Epithelial cell of prostate (primary cell): ENCODE measurements around the gene DPF3.

Experiments used
- DNase-seq: peaks from one replicate; pipeline ENCODE4 v3.0.0-alpha.2; 2011; ENCODE audit warnings: low read depth, low spot score
- H3K27ac ChIP-seq: fragments of 450-650 bp; 2 replicates; pipeline ENCODE4 v1.5.1; 2017; ENCODE audit warnings: mild to moderate bottlenecking

Gene DPF3

DNA sequence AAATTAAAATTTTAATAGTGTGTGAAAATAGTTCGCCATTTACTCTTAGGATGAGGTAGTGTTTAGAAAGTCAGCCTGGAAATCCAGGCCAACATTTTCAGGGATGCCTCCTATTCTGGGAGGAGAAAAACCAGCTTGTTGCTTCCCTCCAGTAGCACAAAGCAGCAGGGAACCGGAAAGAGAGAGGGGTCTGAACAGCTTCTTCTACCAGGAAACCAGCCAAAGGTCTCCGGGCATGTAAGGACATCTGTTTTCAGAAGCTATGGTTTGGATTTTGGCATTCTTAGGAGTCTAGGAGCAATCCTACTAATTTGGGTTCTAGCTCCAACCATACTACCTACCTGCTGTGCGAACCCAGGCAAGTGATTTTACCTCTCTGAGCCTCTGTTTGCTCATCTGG is 85.3 kb downstream of the DPF3 start:
- no peak overlapping the region for H3K27ac ChIP-seq
- no peak for DNase-seq

GRCh38 chr14:72802588-72802946 is 91.3 kb downstream of the DPF3 start:
- no peak overlapping the region for H3K27ac ChIP-seq
- DNase-seq: no peak

DNA sequence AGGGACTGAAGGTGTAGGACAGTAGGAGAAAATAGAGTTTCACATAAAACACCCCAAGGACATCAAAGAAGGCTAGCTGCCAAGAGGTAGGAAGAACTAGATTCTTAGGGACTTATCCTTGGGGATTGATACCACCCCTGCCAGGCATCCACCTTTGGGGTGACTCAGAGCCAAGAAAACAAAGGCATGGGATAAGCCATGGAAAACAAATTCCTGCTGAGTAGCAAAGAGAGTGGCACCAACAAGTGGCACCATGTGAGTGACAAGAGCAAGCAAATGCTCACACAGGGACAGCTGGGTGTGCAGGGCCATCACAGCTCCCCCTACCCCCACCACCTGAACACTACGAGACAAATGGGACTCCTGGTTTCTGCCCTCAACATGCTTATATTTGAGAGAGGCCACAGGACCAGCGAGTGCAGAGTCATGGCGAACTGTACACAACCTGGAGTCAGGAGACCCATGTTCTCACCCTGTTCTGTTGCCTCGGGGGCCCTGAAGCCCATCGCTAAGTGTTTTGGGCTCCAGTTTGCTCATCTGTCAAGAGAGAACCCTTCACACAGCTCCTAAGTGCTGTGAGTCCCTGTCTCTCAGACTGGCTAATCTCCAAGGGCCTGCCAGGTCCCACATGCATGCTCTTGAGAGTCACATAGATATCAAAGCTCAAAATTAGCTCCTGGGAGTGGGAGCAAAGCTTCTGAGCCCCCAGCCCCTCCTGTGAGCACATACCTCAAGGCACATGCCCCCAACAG is 91.9 kb downstream of the DPF3 start:
- peak overlapping the region; percentile 70 for H3K27ac ChIP-seq
- DNase-seq: no peak

- DNase-seq: peak; percentile 84
These were observed 92.5 kb downstream of the DPF3 start for GRCh38 chr14:72801381-72801812.

GRCh38 chr14:72800848-72801370 is 93.0 kb downstream of the DPF3 start:
- peak overlapping the region; percentile 70 for H3K27ac ChIP-seq
- no peak for DNase-seq

More at GRCh38 chr14:72801381-72801812, 92.5 kb downstream of the DPF3 start:
- H3K27ac ChIP-seq: peak overlapping the region; percentile 70

- DNase-seq: no peak
- H3K27ac ChIP-seq: no peak overlapping the region
These were observed 93.6 kb downstream of the DPF3 start for GRCh38 chr14:72800296-72800695.

- no peak overlapping the region for H3K27ac ChIP-seq
- DNase-seq: no peak
These were observed 97.0 kb downstream of the DPF3 start for GRCh38 chr14:72796935-72797334.

GRCh38 chr14:72793156-72793939 is 100.6 kb downstream of the DPF3 start:
- H3K27ac ChIP-seq: no peak overlapping the region
- DNase-seq: no peak

DNA sequence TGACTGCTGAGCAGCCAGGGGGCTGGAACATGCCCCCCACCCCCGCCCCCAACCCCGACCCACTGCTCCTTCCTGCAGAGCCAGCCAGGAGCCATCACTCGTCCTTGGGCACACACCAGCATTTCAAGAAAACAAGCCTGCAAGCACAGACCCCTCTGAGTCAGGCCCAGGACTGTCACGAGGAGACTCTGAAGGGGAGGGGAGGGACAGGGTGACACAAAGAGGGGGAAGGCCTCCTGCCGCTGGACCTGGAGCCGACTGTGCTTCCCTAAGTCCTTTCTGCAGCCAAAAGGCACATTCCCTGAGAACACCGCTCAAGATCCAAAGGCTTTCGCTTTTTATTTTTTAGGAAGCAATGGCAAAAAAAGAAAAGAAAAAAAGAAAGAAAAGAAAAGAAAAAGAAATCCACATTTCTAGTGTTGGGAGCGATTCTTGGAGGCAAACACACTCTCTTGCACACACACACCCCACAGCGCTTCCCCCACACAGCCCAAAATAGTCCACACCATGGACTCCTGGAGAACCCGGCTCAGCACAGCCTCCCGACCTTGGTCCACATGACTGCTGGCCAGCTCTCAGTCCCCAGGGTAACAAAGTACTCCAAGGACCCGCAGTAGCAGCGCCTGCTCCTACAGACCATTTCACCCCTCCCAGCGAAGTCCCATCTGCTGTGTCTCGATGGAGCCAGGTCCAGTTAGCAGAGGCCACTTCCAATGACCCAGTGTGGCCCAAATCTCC is 101.7 kb downstream of the DPF3 start:
- no peak for DNase-seq
- no peak overlapping the region for H3K27ac ChIP-seq

GRCh38 chr14:72790887-72791566 is 102.9 kb downstream of the DPF3 start:
- DNase-seq: no peak
- no peak overlapping the region for H3K27ac ChIP-seq

- no peak overlapping the region for H3K27ac ChIP-seq
- no peak for DNase-seq
These were observed 104.8 kb downstream of the DPF3 start for GRCh38 chr14:72788972-72789728.

GRCh38 chr14:72788255-72788654 is 105.6 kb downstream of the DPF3 start:
- no peak for DNase-seq
- H3K27ac ChIP-seq: no peak overlapping the region

- no peak overlapping the region for H3K27ac ChIP-seq
- no peak for DNase-seq
These were observed 106.1 kb downstream of the DPF3 start for GRCh38 chr14:72787841-72788240.

- no peak overlapping the region for H3K27ac ChIP-seq
- no peak for DNase-seq
These were observed 107.2 kb downstream of the DPF3 start for GRCh38 chr14:72786378-72787350.

DNA sequence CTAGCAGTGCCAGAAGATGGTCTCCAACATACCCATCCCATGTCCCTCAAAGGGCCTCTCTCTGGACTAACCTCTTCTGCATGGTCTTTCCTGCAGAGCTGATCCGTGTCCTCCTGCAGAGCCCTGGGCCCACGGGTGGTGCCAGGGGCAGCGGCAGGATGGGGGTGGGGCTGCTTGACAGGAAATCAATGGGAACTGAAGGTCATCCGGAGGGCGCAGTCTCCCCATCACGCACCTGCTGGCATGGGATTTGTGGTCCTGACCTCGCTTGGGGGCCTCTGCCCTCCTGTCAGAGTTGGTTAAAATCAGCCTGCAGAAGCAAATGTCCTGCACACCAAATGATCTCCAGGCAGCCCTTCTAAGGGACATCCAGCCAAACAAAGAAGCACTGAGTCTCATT is 110.2 kb downstream of the DPF3 start:
- no peak for DNase-seq
- H3K27ac ChIP-seq: no peak overlapping the region

- DNase-seq: no peak
- H3K27ac ChIP-seq: no peak overlapping the region
These were observed 111.1 kb downstream of the DPF3 start for GRCh38 chr14:72782817-72783216.

DNA sequence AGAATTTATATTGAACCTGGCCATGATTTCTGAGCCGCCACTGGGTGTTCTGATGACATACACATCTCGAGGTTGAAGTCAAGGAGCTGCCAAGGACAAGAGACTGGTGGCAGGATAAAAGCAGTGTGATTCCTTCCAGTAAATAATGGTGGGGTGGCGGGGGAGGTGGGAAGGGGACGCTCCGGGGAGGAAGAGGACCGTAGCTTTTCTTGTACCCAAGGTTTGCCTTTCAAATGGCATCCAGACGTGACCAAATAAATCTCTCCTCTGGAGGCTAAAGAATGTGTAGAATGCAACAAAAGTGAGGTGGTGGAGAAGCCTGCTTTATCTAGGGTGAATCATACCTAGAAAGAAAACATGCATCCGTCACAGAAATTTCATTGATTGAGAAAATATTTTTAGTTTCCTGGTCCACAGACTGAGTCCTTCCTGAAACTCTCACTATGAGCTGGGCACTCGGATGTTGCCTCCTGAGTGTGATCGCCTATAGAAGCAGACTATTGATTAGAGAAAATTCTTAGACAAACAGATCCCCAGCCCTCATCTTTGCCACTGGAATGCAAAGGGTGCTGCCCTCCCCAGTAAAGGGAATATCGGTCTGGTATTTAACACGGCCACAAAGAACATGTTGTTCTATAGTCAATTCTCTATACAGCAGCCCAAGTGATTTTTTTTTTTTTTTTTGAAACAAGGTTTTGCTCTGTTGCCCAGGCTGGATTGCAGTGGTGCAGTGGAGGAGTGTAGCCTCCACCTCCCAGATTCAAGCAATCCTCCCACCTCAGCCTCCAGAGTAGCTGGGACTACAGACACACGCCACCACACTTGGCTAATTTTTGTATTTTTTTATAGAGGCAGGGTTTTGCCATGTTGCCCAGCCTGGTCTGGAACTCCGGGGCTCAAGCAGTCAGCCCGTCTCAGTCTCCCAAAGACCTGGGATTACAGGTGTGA is 112.1 kb downstream of the DPF3 start:
- no peak overlapping the region for H3K27ac ChIP-seq
- DNase-seq: no peak
